Mesenchymal stem cell (in vitro differentiated cells and primary cell): Measurements from ENCODE around the gene NLRP3.
A peak's percentile ranks its signal among the peaks of the same experiment; 100 is the strongest.
"Not testable (repeated sequence)": the region's sequence is repeated elsewhere in the genome, so short reads cannot be mapped to it uniquely, and the experiment has no call there.

Experiments used
- DNase-seq: peaks from one replicate; pipeline ENCODE4 v3.0.0-alpha.2; 2013
- H2AFZ ChIP-seq: one replicate; pipeline ENCODE4 v1.6.1; 2013; ENCODE audit warnings: low read depth, mild to moderate bottlenecking, control low read depth, inconsistent platforms, low read length, moderate library complexity
- H2AK5ac ChIP-seq: 2 replicates; pipeline ENCODE4 v1.6.1; 2013; ENCODE audit warnings: low read length, moderate library complexity, mild to moderate bottlenecking, inconsistent platforms; ENCODE audit not compliant: severe bottlenecking
- H2BK120ac ChIP-seq: one replicate; pipeline ENCODE4 v1.6.1; 2013; ENCODE audit warnings: low read depth, mild to moderate bottlenecking, inconsistent platforms, low read length, moderate library complexity
- H2BK12ac ChIP-seq, 2 experiments: one replicate each; pipeline ENCODE4 v1.6.1; 2013; ENCODE audit warnings: inconsistent platforms in 2 of 2, low read length in 2 of 2, mild to moderate bottlenecking in 2 of 2, moderate library complexity in 2 of 2, control low read depth in 1 of 2
- H2BK15ac ChIP-seq: one replicate; pipeline ENCODE4 v1.6.1; 2013; ENCODE audit warnings: mild to moderate bottlenecking, low read depth, inconsistent platforms; ENCODE audit not compliant: poor library complexity, severe bottlenecking
- H2BK5ac ChIP-seq: 2 replicates; pipeline ENCODE4 v1.6.1; 2013; ENCODE audit warnings: low read depth, mild to moderate bottlenecking, low read length, control low read depth, inconsistent platforms; ENCODE audit not compliant: poor library complexity, severe bottlenecking
- H3K14ac ChIP-seq, 2 experiments: one replicate each; pipeline ENCODE4 v1.6.1; 2013; ENCODE audit warnings: inconsistent platforms in 2 of 2, low read length in 2 of 2, control low read depth in 1 of 2, mild to moderate bottlenecking in 1 of 2, moderate library complexity in 1 of 2
- H3K18ac ChIP-seq, 2 experiments: one replicate each; pipeline ENCODE4 v1.6.1; 2013; ENCODE audit warnings: inconsistent platforms in 2 of 2, low read length in 2 of 2, control low read depth in 1 of 2, low read depth in 1 of 2, mild to moderate bottlenecking in 1 of 2
- H3K23ac ChIP-seq, 2 experiments: one replicate each; pipeline ENCODE4 v1.6.1; 2013; ENCODE audit warnings: inconsistent platforms in 2 of 2, low read length in 2 of 2, mild to moderate bottlenecking in 2 of 2, moderate library complexity in 2 of 2, control low read depth in 1 of 2
- H3K27ac ChIP-seq: 2 replicates; pipeline ENCODE4 v1.5.1; 2013; ENCODE audit warnings: mild to moderate bottlenecking, moderate library complexity, low read length, control low read depth, inconsistent platforms; ENCODE audit not compliant: poor library complexity, severe bottlenecking
- H3K27me3 ChIP-seq, 2 experiments: 2 replicates each; pipeline versions ENCODE4 v1.6.1 to v1.7.0; 2013; ENCODE audit warnings: low read length in 2 of 2, mild to moderate bottlenecking in 2 of 2, moderate library complexity in 2 of 2, control low read depth in 1 of 2, inconsistent platforms in 1 of 2; ENCODE audit not compliant: control insufficient read depth in 1 of 2, insufficient read depth in 1 of 2
- H3K36me3 ChIP-seq, 2 experiments: 2 replicates each; pipeline versions ENCODE4 v1.6.1 to v1.7.0; 2013; ENCODE audit warnings: low read length in 2 of 2, control low read depth in 1 of 2, inconsistent platforms in 1 of 2, low read depth in 1 of 2, mild to moderate bottlenecking in 1 of 2; ENCODE audit not compliant: insufficient read depth in 2 of 2, control insufficient read depth in 1 of 2
- H3K4ac ChIP-seq, 2 experiments: one replicate each; pipeline ENCODE4 v1.6.1; 2013; ENCODE audit warnings: inconsistent platforms in 2 of 2, low read length in 2 of 2, mild to moderate bottlenecking in 2 of 2, moderate library complexity in 2 of 2, control low read depth in 1 of 2, low read depth in 1 of 2
- H3K4me1 ChIP-seq: 2 replicates; pipeline ENCODE4 v1.6.1; 2013; ENCODE audit warnings: low read depth, low read length, control low read depth; ENCODE audit not compliant: control insufficient read depth, insufficient read depth
- H3K4me2 ChIP-seq: 2 replicates; pipeline ENCODE4 v1.6.1; 2013; ENCODE audit warnings: low read length, mild to moderate bottlenecking, inconsistent platforms; ENCODE audit not compliant: poor library complexity, severe bottlenecking
- H3K4me3 ChIP-seq, 2 experiments: 2 replicates each; pipeline versions ENCODE4 v1.5.1 to v1.7.0; 2013; ENCODE audit warnings: low read length in 2 of 2, mild to moderate bottlenecking in 2 of 2, control low read depth in 1 of 2, low read depth in 1 of 2; ENCODE audit not compliant: insufficient read depth in 1 of 2
- H3K79me1 ChIP-seq: replicated peaks from 2 replicates; pipeline ENCODE4 v1.6.1; 2013; ENCODE audit warnings: mild to moderate bottlenecking, control low read depth, low read length, inconsistent platforms; ENCODE audit not compliant: poor library complexity, severe bottlenecking
- H3K9ac ChIP-seq: 2 replicates; pipeline ENCODE4 v1.7.0; 2013; ENCODE audit warnings: mild to moderate bottlenecking, low read length, moderate library complexity
- H3K9me3 ChIP-seq: 2 replicates; pipeline ENCODE4 v1.7.0; 2013; ENCODE audit warnings: mild to moderate bottlenecking, low read length; ENCODE audit not compliant: control insufficient read depth
- H4K8ac ChIP-seq: one replicate; pipeline ENCODE4 v1.6.1; 2013; ENCODE audit warnings: inconsistent platforms, mild to moderate bottlenecking, low read length, moderate library complexity
- H4K91ac ChIP-seq: one replicate; pipeline ENCODE4 v1.6.1; 2013; ENCODE audit warnings: mild to moderate bottlenecking, low read length, inconsistent platforms
- WGBS: methylation state at CpG from one replicate; pipeline ENCODE4 v1.1.7; 2013; ENCODE audit warnings: mixed read lengths; 5-methylcytosine and 5-hydroxymethylcytosine counted together

Gene NLRP3

DNA sequence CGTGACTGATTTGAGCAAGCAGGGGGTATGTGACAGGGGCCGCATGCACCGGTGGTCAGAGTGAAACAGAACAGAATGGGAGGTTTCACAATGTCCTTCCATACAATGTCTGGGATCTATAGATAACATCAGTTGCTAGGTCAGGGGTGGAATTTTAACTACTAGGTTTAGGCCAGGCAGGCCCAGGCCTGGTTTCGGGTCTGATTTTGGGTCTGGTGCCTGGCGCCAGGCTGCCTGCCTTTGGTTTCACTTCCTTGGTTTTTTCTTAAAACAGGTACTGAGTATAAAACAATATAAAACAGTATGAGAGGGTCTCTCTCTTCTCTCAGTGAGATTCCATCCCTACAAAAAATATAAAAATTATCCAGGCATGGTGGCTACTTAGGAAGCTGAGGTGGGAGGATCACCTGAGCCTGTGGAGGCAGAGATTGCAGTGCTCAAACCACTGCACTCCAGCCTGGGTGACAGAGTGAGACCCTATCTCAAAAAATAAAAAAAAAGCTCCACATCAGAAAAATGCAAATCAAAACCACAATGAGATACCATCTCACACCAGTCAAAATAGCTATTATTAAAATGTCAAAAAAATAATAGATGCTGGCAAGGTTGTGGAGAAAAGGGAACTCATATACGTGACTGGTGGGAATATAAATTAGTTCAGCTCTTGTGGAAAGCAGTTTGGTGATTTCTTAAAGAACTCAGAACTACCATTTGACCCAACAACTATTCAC is 60.5 kb downstream of the NLRP3 start:
- H3K27ac ChIP-seq, H2BK5ac ChIP-seq, H3K27me3 ChIP-seq, H2BK12ac ChIP-seq, H2AFZ ChIP-seq, H3K23ac ChIP-seq, H2BK120ac ChIP-seq, DNase-seq, H3K18ac ChIP-seq, H3K9me3 ChIP-seq, H3K79me1 ChIP-seq, H3K9ac ChIP-seq, H3K4me2 ChIP-seq, H3K4ac ChIP-seq, H4K8ac ChIP-seq, H3K36me3 ChIP-seq, H3K14ac ChIP-seq, H4K91ac ChIP-seq, H3K4me3 ChIP-seq, H2AK5ac ChIP-seq, H3K4me1 ChIP-seq, H2BK15ac ChIP-seq: not testable (repeated sequence)
- WGBS = 90% methylated on average over 4 of the region's 6 CpGs

DNA sequence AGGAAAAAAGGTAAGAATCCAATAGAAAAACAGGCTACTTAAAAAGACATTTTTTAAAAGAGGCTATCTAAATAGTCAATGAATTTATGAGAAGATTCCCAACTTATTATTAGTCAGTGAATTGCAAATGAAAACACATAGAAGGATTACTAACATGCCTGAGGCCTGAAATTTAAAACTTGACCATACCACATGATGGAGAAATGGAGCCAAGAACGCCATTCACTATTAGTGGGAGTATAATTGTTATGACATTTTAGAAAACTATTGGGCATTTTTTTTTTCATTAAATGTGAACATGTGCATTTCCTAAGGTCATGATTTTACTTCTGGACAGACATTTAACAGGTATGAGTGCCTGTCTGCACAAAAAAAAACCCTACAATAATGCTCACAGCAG is 66.8 kb downstream of the NLRP3 start:
- no peak overlapping the region for H4K91ac ChIP-seq
- H2AK5ac ChIP-seq = no peak overlapping the region
- no peak overlapping the region for H3K18ac ChIP-seq
- no peak overlapping the region for H2BK5ac ChIP-seq
- H3K4me2 ChIP-seq = no peak overlapping the region
- H3K9ac ChIP-seq = no peak overlapping the region
- H3K23ac ChIP-seq = no peak overlapping the region
- DNase-seq = no peak
- H2AFZ ChIP-seq = no peak overlapping the region
- H3K4me1 ChIP-seq = no peaks in the 10 kb centered on the region
- no peak overlapping the region for H4K8ac ChIP-seq
- H3K4ac ChIP-seq = no peak overlapping the region
- no peak overlapping the region for H3K14ac ChIP-seq
- H2BK12ac ChIP-seq = no peak overlapping the region
- H2BK15ac ChIP-seq = no peak overlapping the region
- no peak overlapping the region for H2BK120ac ChIP-seq
- 60% methylated on average over 1 of the region's 1 CpG for WGBS
- no peak overlapping the region for H3K27ac ChIP-seq
- no peaks in the 10 kb centered on the region for H3K79me1 ChIP-seq
- H3K4me3 ChIP-seq = no peak overlapping the region
- no peaks in the 10 kb centered on the region for H3K9me3 ChIP-seq
- no peaks in the 10 kb centered on the region for H3K27me3 ChIP-seq
- no peaks in the 10 kb centered on the region for H3K36me3 ChIP-seq

DNA sequence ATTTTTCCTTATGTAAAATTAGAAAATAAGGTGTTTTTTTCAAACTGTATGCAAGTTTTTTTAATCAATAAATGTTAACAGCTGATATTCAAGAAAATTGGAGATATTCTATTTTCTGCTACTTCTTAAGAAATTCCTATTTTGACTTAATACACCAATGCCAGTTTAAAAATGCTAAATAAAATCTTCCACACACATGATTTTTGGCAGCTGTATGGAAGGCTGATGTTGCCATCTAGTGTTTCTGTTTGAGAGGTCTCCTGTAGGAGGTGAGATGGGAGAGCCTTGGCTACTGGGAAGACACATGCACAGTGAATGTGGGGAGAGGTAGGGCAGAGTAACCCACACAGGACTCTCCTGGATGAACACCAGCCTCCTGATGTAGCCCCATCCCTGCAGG is 71.1 kb downstream of the NLRP3 start:
- no peak overlapping the region for H2BK120ac ChIP-seq
- H3K4me2 ChIP-seq = no peak overlapping the region
- H3K4ac ChIP-seq = no peak overlapping the region
- no peaks in the 10 kb centered on the region for H3K27me3 ChIP-seq
- no peak overlapping the region for H4K91ac ChIP-seq
- no peak overlapping the region for H3K23ac ChIP-seq
- no peaks in the 10 kb centered on the region for H3K9me3 ChIP-seq
- H3K4me3 ChIP-seq = no peak overlapping the region
- no peaks in the 10 kb centered on the region for H3K4me1 ChIP-seq
- no peak overlapping the region for H3K9ac ChIP-seq
- no peak overlapping the region for H2BK5ac ChIP-seq
- H2AFZ ChIP-seq = no peak overlapping the region
- H2BK12ac ChIP-seq = no peak overlapping the region
- no peak overlapping the region for H2BK15ac ChIP-seq
- H3K79me1 ChIP-seq = no peaks in the 10 kb centered on the region
- H3K36me3 ChIP-seq = no peaks in the 10 kb centered on the region
- no peak overlapping the region for H2AK5ac ChIP-seq
- no peak overlapping the region for H4K8ac ChIP-seq
- H3K14ac ChIP-seq = no peak overlapping the region
- no peak overlapping the region for H3K18ac ChIP-seq
- peak; percentile 27 for DNase-seq
- H3K27ac ChIP-seq = no peak overlapping the region

DNA sequence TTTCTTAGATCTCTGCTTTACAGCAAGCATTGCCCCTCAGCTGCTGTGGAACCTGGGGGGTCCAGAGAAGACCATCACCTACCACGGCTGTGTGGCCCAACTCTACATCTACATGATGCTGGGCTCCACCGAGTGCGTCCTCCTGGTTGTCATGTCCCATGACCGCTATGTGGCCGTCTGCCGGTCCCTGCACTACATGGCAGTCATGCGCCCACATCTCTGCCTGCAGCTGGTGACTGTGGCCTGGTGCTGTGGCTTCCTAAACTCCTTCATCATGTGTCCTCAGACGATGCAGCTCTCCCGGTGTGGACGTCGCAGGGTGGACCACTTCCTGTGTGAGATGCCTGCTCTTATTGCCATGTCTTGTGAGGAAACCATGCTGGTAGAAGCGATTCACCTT is 75.4 kb downstream of the NLRP3 start:
- H3K4ac ChIP-seq = no peak overlapping the region
- no peak overlapping the region for H2BK5ac ChIP-seq
- DNase-seq = no peak
- H4K91ac ChIP-seq = no peak overlapping the region
- no peak overlapping the region for H3K27ac ChIP-seq
- H2BK15ac ChIP-seq = no peak overlapping the region
- no peak overlapping the region for H3K18ac ChIP-seq
- H3K23ac ChIP-seq = no peak overlapping the region
- no peak overlapping the region for H2AK5ac ChIP-seq
- no peak overlapping the region for H3K4me3 ChIP-seq
- H3K27me3 ChIP-seq = no peaks in the 10 kb centered on the region
- no peak overlapping the region for H2BK12ac ChIP-seq
- no peaks in the 10 kb centered on the region for H3K36me3 ChIP-seq
- 86% methylated on average over 12 of the region's 12 CpGs for WGBS
- no peak overlapping the region for H3K14ac ChIP-seq
- no peaks in the 10 kb centered on the region for H3K79me1 ChIP-seq
- H2BK120ac ChIP-seq = no peak overlapping the region
- H3K4me2 ChIP-seq = no peak overlapping the region
- no peaks in the 10 kb centered on the region for H3K9me3 ChIP-seq
- no peak overlapping the region for H4K8ac ChIP-seq
- H3K4me1 ChIP-seq = no peaks in the 10 kb centered on the region
- no peak overlapping the region for H2AFZ ChIP-seq
- H3K9ac ChIP-seq = no peak overlapping the region
